ENCODE measurements around the gene MORF4L2. TPM values are rescaled to one million over a fixed set of nuclear protein-coding genes. Genes with fewer than 3 reads are reported as not detected.

MORF4L2 gene
- total and polyA plus RNA-seq, 2 of the 8 experiments (the other 6 are each of a cell fraction or from before 2014, with no cell fraction given), result 235 to 373 TPM

DNA sequence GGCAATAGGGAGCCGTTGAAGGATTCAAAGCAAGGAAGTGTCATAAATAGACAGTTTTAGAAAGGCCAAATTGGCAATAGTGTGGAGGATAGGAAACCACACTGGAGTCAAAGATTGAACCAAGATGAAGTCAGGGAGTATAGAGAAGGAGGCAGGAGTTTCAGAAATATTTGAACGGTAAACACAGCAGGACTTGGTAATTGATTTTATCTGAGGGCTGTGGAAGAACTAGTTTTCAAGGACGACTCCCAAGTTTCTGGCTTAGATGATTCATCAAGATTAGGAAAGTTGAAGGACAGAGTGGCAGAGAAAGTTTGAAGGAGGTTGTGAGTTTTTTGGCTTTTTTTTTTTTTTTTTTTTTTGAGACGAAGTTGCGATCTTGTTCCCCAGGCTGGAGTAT is 12.7 kb upstream of the MORF4L2 start:
- H4K5ac ChIP-seq (ENCODE audit: insufficient read length, low read depth, low read length), result no peak overlapping the region
- H3K4me2 ChIP-seq (ENCODE audit: insufficient read depth in 1 of 2, low read depth in 2 of 2, low read length in 2 of 2), result no peak overlapping the region
- H2AFZ ChIP-seq (ENCODE audit: low read length), result no peak overlapping the region
- H3K4ac ChIP-seq (replicated peaks; ENCODE audit: insufficient read length, low read depth, low read length), result no peak overlapping the region
- no peak overlapping the region for H2AK5ac ChIP-seq (ENCODE audit: low read depth, low read length)
- no peaks in the 10 kb centered on the region for H3K4me1 ChIP-seq (replicated peaks in 1 of 4; ENCODE audit: control insufficient read depth in 3 of 4, insufficient read depth in 4 of 4, low read length in 3 of 4)
- H4K20me1 ChIP-seq (replicated peaks in 1 of 2; ENCODE audit: control insufficient read depth in 1 of 2, insufficient read depth in 2 of 2, low read length in 2 of 2), result no peaks in the 10 kb centered on the region
- no peak overlapping the region for H2BK15ac ChIP-seq (ENCODE audit: low read length)
- no peak overlapping the region for H3K14ac ChIP-seq (ENCODE audit: insufficient read length)
- H3K9me3 ChIP-seq (ENCODE audit: insufficient read depth in 2 of 2, low read depth in 1 of 2, low read length in 1 of 2), result no peaks in the 10 kb centered on the region
- H3K27me3 ChIP-seq (replicated peaks in 1 of 4; ENCODE audit: control insufficient read depth in 3 of 4, extremely low read depth in 1 of 4, insufficient read depth in 3 of 4, low read length in 3 of 4), result no peaks in the 10 kb centered on the region
- no peak overlapping the region for H2BK20ac ChIP-seq (ENCODE audit: low read length)
- POLR2A ChIA-PET (ENCODE audit: partially characterized antibody), result no interaction called here
- H3K9ac ChIP-seq (replicated peaks in 1 of 4; ENCODE audit: extremely low read depth in 1 of 4, low read depth in 3 of 4, low read length in 3 of 4), result no peak overlapping the region
- H2BK12ac ChIP-seq (ENCODE audit: low read depth, low read length), result no peak overlapping the region
- 83% methylated on average over 3 of the region's 5 CpGs; no CpG with 5 or more reads in 1 of the 2 experiments for WGBS, 2 experiments (ENCODE audit: extremely low coverage in 1 of 2, insufficient coverage in 1 of 2, insufficient read length in 1 of 2, insufficient replicate concordance in 2 of 2, low coverage in 1 of 2, low lambda C conversion rate in 2 of 2, missing lambda C conversion rate in 1 of 2)
- H3K79me2 ChIP-seq (ENCODE audit: control insufficient read depth in 1 of 2, insufficient read depth in 2 of 2, low read length in 2 of 2), result no peaks in the 10 kb centered on the region
- H3K18ac ChIP-seq (ENCODE audit: extremely low read depth, low read length), result no peak overlapping the region
- H2BK5ac ChIP-seq (ENCODE audit: low read depth, low read length), result no peak overlapping the region
- no peak overlapping the region for H3K27ac ChIP-seq (ENCODE audit: low read depth, low read length)
- no peaks in the 10 kb centered on the region for H3K23me2 ChIP-seq (ENCODE audit: low read depth, low read length)
- no peak for FAIRE-seq
- H2BK120ac ChIP-seq (replicated peaks; ENCODE audit: low read depth, low read length), result no peak overlapping the region
- no peak for TF ChIP-seq JUND (IDR thresholded peaks at IDR 0.05; ENCODE audit: low read length)
- TF ChIP-seq CTCF (IDR thresholded peaks at IDR 0.05; ENCODE audit: control extremely low read depth in 1 of 3, insufficient read depth in 1 of 3, low read depth in 1 of 3, low read length in 3 of 3), result no peak
- no peak overlapping the region for H3K23ac ChIP-seq (ENCODE audit: insufficient read length)
- H3K4me3 ChIP-seq (ENCODE audit: extremely low read depth in 1 of 4, insufficient read depth in 2 of 4, low read depth in 3 of 4, low read length in 4 of 4), result no peak overlapping the region
- H3K56ac ChIP-seq (replicated peaks; ENCODE audit: insufficient read length, low read depth, low read length), result no peak overlapping the region
- no peak overlapping the region for H4K91ac ChIP-seq (replicated peaks; ENCODE audit: insufficient read length, low read length)
- no peaks in the 10 kb centered on the region for H3K79me1 ChIP-seq (ENCODE audit: low read depth, low read length)
- CTCF ChIA-PET (ENCODE audit: partially characterized antibody), result interaction anchor here (1.0 to 1.3 kb wide), 2 partner anchors 10 to 12 kb away, joined by 3 to 7 read pairs; partner anchors contain the start of gene TMEM31
- no peak overlapping the region for H4K8ac ChIP-seq (ENCODE audit: extremely low read depth, insufficient read depth, low read length)
- H3K36me3 ChIP-seq (ENCODE audit: control insufficient read depth in 2 of 4, insufficient read depth in 4 of 4, low read length in 3 of 4), result no peaks in the 10 kb centered on the region
- DNase-seq (ENCODE audit: low read depth in 1 of 2, low spot score in 2 of 2), result no peak
